GM12873 (cell line): Measurements from ENCODE around the gene SLC15A3.

Experiments
- CTCF ChIP-seq: IDR thresholded peaks from 2 replicates; pipeline ENCODE4 v1.5.1; 2012; ENCODE audit warnings: low read depth, mild to moderate bottlenecking, moderate library complexity, low read length, control low read depth; ENCODE audit not compliant: insufficient read depth; ENCODE audit errors: missing control alignments

Gene SLC15A3

GRCh38 chr11:60937811-60938210, 14.2 kb downstream of the SLC15A3 start:
- TF ChIP-seq CTCF: no peak

- TF ChIP-seq CTCF: no peak
Measured at GRCh38 chr11:60937144-60937527, 14.8 kb downstream of the SLC15A3 start.

DNA sequence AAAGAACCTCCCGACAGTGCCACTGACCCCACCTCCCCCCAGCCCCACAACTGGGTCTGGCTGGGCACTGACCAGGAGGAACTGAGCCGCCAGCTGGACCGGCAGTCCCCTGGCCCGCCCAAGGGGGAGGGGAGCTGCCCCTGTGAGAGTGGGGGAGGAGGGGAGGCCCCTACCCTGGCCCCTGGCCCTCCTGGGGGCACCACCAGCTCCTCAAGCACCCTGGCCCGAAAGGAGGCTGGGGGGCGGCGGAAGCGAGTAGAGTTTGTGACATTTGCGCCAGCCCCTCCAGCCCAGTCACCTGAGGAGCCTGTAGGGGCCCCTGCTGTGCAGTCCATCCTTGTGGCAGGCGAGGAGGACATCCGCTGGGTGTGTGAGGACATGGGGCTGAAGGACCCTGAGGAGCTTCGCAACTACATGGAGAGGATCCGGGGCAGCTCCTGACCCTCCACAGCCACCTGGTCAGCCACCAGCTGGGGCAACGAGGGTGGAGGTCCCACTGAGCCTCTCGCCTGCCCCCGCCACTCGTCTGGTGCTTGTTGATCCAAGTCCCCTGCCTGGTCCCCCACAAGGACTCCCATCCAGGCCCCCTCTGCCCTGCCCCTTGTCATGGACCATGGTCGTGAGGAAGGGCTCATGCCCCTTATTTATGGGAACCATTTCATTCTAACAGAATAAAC, 15.4 kb downstream of the SLC15A3 start:
- TF ChIP-seq CTCF: no peak

DNA sequence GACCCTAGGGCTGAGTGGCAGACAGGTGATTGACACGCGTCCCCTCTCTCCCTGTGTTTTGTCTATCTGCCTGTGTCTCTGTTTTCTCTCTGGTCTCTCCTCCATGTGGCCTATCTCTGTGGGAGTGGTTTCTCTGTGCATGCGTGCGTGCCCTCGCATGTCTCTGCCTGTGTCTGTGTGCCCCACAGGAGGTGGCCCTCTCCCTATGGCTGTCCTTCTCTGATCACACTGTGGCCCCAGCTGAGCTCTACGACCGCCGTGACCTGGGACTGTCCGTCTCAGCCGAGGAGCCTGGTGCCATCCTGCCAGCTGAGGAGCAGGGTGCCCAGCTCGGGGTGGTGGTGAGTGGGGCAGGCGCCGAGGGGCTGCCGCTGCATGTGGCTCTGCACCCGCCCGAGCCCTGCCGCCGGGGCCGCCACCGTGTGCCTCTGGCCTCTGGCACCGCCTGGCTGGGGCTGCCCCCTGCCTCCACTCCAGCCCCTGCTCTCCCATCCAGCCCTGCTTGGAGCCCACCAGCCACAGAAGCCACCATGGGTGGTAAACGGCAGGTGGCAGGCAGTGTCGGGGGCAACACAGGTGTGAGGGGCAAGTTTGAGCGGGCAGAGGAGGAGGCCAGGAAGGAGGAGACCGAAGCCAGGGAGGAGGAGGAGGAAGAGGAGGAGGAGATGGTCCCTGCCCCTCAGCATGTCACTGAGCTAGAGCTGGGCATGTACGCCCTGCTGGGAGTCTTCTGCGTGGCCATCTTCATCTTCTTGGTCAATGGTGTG, 16.1 kb downstream of the SLC15A3 start:
- no peak for TF ChIP-seq CTCF

- TF ChIP-seq CTCF: no peak
Measured at GRCh38 chr11:60934790-60935605, 17.0 kb downstream of the SLC15A3 start.

- no peak for TF ChIP-seq CTCF
Measured at GRCh38 chr11:60934124-60934789, 17.7 kb downstream of the SLC15A3 start.
